Measurements from ENCODE around the gene SPATA13.
"Not testable (repeated sequence)": the region's sequence is repeated elsewhere in the genome, so short reads cannot be mapped to it uniquely, and the experiment has no call there.

SPATA13 gene

GRCh38 chr13:24196593-24197197, 36.2 kb downstream of the SPATA13 start:
- no peak for DNase-seq (ENCODE audit: low spot score)

GRCh38 chr13:24199016-24199415, 38.5 kb downstream of the SPATA13 start:
- DNase-seq (ENCODE audit: low spot score) = no peak

- DNase-seq (ENCODE audit: low spot score) = no peak
Observed at GRCh38 chr13:24202215-24202614, 41.7 kb downstream of the SPATA13 start.

DNA sequence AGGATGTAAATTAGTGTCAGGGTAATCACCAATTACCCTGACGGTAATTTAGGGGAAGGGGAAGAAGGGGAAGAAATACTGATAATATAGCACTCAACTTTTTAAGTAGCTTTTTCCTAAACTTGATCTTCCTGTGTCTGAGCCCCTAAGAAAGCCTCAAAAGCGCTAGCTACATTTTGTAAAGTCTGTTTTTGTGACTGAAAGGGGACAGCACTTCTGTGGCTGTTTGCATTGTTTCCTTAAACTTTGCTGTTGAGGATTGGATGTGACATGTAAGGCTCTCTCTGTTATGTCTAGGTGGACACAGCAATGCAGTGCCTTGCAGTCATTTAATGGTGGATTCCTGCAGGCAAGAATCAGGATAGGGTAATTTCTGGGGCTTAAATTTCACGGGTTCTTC, 42.8 kb downstream of the SPATA13 start:
- no peak for DNase-seq (ENCODE audit: low spot score)

GRCh38 chr13:24203811-24204210, 43.3 kb downstream of the SPATA13 start:
- DNase-seq (ENCODE audit: low spot score) = no peak

GRCh38 chr13:24205076-24205475, 44.6 kb downstream of the SPATA13 start:
- DNase-seq (ENCODE audit: low spot score) = not testable (repeated sequence)

- no peak for DNase-seq (ENCODE audit: low spot score)
Observed at GRCh38 chr13:24207841-24208667, 47.5 kb downstream of the SPATA13 start.

DNA sequence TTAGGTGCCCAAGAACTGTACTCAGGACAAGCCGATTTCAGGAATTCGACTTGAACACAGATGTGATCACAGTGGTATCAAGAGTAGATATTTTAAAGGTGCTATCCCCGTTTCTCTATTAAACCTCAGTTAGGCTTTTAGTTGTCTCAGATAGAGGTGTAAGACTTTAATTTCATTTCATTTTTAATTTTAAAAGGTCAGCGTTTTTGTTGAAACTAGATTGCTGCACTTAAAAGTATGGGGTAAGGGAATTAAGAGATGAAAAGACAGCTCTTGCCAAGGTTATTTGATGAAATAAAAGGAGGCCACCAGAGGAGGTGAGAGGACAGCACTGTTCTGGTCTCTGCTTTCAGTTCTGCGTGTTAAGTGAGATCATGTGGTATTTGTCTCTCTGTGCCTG, 48.6 kb downstream of the SPATA13 start:
- DNase-seq (ENCODE audit: low spot score) = no peak

- DNase-seq (ENCODE audit: low spot score) = no peak
Observed at GRCh38 chr13:24212254-24212653, 51.7 kb downstream of the SPATA13 start.

GRCh38 chr13:24212674-24213073, 52.2 kb downstream of the SPATA13 start:
- no peak for DNase-seq (ENCODE audit: low spot score)

GRCh38 chr13:24213932-24214331, 53.4 kb downstream of the SPATA13 start:
- no peak for DNase-seq (ENCODE audit: low spot score)

DNA sequence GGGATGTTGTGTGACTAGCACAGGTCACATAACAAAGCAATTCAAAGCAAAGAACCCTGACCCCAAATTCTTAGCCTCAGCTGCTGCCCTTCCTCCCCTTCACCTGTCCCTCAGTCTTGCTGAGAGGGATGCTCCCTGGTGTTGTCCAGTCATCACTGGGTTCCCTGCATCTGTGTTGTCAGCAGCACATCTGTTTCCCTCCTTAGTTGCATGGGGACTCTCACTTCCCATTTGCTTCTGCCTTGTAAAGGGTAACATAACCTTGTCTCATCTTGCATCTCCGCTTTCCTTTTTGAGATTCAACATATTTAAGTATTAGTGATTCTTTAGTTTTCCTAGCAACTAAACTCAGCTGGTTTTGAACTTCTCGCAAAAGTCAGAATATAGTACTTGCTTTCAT, 54.0 kb downstream of the SPATA13 start:
- no peak for DNase-seq (ENCODE audit: low spot score)

DNA sequence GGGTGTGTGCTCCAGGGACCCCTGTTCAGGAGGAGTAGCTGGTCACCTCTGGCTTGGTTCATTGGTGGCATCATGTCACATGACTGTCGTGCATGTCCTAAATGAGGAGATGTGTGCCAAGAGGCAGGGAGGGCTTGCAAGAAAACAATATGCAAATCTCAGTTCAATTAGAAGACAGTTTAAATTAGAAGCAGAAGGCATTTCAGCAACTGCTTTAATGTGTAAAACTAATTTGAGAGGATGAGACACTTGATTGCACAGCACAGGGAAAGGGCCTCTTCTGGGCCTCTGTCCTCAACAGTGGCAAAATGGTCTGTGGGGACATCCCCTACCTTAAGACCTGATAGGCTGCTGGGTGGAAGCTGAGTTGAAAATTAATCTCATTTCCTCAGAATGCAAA, 54.6 kb downstream of the SPATA13 start:
- DNase-seq (ENCODE audit: low spot score) = no peak

DNA sequence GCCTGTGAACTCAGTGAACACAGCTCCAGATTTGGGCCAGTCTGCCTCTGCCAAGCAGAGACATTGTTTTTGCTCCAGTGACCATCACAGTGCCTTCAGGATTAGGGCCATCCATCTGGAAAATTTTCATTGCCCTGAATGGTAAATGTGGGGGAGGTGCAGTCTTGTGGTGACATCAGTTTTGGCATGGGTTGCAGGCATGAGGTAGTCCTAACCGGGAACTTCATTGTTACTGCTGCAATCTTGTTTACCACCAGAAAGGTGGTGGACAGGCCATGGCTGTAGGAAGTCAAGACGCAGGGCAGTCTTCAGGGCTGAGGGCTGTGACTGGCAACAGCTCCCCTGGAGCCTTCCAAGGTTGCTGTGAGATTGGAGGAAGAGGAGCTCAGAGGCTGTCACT, 55.2 kb downstream of the SPATA13 start:
- no peak for DNase-seq (ENCODE audit: low spot score)

GRCh38 chr13:24216176-24216575, 55.7 kb downstream of the SPATA13 start:
- no peak for DNase-seq (ENCODE audit: low spot score)

GRCh38 chr13:24216779-24217178, 56.3 kb downstream of the SPATA13 start:
- DNase-seq (ENCODE audit: low spot score) = not testable (repeated sequence)

GRCh38 chr13:24217601-24218281, 57.2 kb downstream of the SPATA13 start:
- DNase-seq (ENCODE audit: low spot score) = no peak

DNA sequence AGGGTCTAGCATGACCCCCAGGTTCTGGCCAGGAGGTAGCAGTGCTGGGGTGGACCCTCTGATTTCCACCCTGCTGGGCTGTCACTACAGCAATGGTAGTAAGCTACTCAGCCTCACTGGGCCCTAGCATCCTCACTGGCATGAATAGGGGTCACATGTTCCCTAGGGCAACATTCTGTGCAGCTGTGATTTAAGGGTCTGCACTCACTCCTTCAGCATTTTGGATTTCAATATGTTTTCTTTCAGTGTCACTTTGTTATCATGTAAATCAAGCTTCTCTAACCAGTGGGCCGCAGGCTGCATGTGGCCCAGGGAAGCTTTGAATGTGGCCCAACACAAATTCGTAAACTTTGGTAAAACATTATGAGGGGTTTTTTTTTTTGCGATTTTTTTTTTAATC, 57.8 kb downstream of the SPATA13 start:
- DNase-seq (ENCODE audit: low spot score) = no peak

DNA sequence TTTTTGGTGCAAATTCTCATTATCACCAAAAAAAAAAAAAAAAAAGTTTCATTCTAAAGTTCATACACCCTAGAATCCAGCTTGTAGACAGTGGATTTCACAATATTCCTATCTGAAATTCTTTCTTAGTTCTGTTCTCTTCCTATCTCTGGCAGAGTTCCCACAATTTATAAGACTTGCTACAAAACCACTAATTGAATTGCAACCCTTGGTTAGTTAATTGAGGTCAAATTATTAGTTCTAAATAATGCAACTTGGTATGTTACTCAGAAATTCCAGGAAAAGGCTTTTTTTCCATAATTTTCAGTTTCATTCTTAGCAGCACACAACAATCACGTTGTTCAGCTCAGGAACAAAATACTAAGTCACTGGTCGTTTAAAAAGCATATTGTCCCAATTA, 58.5 kb downstream of the SPATA13 start:
- DNase-seq (ENCODE audit: low spot score) = no peak

DNA sequence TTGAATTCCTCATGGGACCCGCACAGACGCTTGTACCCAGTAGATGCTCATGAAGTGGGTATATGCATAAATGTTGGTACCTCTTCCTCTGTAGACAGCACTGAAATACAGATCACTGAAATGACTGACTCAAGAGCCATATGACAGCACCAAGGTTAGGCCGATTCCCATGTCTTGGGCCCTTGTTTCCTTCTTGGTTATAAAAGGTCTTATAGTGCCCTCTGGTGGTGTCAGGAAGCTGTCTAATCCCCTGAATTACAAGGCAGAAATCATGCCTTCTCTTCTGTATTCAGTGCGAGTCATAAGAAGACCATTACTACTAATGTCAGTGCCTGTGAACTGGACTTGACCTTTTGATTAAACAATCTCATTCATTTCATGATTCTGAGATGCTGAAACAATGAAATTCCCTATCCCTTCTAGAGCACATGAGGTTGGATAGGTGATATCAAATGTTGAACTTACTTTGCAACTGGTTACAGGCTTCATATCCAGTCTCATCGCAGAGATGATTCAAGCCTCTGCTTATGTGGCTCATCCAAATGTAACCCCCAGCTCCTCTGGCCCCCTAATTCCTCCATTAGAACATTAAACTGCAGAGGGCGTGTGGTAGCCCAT, 59.7 kb downstream of the SPATA13 start:
- no peak for DNase-seq (ENCODE audit: low spot score)

- DNase-seq (ENCODE audit: low spot score) = no peak
Observed at GRCh38 chr13:24221007-24221406, 60.5 kb downstream of the SPATA13 start.

DNA sequence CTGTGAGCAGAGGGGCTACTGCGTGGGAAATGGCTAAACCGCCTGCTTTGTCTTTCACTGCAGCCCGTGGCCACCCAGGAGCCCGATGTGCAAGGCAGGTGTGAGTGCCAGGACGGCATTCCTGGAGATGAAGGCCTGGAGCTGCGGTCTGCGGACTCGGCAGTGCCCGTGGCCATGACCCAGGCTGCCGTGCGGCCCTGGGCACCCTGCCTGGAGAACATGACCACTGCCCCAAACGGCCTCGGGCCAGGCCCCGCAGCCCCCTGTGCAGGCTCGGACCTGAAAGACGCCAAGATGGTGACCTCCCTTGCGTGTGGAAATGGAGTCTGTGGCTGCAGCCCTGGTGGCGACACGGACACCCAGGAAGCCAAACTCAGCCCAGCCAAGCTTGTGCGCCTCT, 62.2 kb downstream of the SPATA13 start:
- no peak for DNase-seq (ENCODE audit: low spot score)
